Eye (tissue), 1 donor: ENCODE measurements around the gene LLGL2.
A peak's percentile ranks its signal among the peaks of the same experiment; 100 is the strongest.

Source experiments
- DNase-seq: peaks from one replicate; pipeline ENCODE4 v3.0.0-alpha.2; 2015

Gene LLGL2

DNA sequence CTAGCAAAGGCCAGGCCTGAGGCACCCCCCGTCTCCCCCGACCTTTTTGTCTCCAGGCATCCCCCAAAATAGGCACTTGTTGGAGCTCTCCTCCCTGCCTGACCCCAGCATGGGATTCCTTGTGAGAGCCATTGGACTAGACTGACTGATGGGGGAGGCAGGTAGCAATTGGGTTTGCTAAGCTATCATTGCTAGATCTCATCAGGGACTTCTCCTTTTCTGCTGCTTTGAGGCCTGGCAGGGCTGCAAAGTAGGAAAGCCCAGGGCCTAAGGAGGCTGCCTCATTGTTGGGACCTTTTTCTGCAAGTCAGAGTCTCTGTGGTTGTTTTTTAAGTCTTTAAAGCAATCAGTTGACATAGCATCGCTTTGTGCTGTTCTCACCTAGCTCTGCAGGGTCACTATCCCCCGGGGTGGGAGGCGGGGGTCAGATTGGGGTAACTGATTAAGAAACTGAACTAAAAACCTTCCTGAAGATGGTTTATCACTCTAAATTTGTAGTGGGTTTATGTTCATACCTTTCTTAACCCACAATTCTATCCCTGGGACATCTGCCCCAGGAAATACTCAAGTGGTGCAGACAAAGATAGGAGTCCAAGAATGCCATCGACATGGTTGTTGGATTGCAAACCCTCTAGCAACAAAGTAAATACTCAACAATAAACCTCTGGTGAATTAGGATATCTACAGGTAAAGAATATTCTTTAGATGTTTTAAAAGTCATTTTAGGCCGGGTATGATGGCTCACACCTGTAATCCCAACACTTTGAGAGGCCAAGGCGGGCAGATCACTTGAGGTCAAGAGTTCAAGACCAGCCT, 28.0 kb downstream of the LLGL2 start:
- DNase-seq = no peak

DNA sequence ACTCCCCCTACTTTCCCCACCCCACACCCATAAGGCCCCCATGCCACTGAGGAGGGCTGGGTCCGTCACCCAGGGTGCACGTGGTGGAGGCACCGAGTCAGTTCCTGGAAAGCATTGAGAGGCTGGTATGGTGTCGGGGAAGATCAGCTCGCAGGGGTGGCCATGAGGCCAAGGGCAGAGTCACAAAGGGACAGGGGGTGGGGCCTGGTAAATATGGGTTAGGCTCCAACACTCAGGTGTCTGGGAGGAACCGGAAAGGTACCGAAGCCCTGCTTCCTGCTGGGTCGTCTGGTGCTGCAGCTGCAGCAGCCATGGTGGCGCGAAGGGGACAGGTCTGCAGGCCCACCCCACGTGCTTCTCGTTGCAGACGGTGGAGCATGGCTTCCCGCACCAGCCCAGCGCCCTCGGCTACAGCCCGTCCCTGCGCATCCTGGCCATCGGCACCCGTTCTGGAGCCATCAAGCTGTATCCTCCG, 30.2 kb downstream of the LLGL2 start:
- DNase-seq = no peak

DNA sequence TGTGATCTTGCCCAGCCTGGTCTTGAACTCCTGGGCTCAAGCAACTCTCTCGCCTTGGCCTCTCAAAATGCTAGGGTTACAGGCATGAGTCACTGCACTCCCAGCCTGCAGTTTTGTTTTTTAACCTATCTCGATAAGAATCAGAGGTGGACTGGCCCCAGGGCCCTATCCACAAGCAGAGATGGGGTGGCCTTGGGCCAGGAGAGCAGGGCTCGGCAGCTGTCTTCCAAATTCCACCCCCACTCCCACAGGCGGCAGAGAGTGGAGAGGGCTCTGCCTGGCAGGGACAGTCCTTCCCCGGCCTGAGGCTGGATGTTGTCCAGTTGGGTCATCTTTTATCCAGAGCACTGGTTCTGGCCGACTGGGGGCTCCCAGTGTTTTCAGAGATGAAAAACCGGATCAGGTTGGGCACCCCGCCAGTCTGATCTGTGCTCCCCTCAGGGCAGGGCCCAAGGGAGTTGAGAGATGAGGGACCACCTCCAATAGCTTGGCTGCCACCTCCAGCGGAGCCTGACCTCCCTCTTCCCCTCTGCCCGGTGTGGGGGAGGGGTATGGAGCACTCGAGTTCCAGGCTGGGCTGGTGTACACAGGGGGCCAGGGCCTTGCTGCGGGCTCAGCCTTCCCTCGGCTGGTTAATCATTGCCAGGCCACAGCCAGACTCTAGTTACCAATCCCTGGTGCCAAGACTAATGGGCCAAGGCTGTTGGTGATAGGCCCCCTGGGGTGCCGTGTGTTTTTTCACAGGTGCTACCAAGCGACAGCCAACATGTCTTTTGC, 31.8 kb downstream of the LLGL2 start:
- DNase-seq = peak; percentile 20

DNA sequence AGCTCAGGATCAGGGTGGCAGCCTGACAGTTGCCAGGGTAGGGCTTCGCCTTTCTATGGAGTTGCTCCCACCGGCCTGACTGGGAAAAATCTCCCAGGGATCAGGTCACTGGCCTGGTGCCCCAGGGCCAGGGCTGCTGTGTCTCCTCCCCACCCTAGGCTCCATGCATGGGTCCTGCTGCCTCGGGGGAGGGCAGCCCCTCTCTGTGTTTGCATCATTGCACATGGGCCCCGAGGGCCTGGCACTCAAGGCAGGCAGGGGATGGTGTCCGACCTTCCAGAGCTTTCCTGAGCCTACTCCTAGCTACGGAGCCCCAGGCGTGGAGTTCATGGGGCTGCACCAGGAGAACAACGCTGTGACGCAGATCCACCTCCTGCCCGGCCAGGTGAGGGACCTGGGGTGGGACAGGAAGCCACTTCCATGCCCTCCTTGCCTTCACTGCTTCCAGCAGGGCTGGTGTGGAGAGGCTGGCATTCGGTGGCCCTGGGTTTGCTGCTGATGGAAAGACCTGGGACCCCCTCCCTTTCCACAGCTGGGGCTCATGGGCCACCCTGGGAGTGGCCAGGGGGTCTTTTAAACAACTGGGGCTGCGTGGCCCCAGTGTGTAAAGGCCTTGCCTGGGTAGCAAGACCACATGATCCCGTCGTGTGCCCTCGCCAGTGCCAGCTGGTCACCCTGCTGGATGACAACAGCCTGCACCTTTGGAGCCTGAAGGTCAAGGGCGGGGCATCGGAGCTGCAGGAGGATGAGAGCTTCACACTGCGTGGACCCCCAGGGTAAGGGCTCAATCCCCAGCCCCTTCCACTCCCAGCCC, 32.6 kb downstream of the LLGL2 start:
- no peak for DNase-seq

DNA sequence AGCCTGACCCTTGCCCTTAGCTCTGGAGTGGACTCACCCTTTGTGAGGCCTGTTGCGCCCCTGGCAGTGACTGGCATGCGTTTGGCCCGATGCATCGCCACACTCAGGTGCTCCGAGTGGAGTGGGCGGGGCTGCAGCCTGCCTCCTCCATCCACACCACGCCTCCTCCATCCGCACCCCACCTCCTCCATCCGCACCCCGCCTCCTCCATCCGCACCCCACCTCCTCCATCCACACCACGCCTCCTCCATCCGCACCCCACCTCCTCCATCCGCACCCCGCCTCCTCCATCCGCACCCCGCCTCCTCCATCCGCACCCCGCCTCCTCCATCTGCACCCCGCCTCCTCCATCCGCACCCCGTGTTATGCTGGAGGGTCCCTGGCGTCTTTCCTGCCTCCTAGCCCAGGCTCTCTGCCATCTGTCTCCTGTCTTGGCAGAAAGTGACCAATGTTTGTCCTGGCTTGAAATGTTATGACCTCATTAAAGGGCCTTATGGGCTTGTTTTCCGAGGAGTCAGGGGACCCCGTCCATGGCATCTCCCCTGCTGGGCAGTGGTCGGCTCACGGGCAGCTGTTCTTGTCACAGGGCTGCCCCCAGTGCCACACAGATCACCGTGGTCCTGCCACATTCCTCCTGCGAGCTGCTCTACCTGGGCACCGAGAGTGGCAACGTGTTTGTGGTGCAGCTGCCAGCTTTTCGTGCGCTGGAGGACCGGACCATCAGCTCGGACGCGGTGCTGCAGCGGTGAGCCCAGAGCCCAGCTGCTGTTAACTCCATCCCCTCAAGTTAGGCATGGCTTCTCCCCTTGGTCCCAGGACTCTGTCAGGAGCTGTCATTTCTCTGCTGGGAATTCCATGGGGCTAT, 33.4 kb downstream of the LLGL2 start:
- DNase-seq = no peak

DNA sequence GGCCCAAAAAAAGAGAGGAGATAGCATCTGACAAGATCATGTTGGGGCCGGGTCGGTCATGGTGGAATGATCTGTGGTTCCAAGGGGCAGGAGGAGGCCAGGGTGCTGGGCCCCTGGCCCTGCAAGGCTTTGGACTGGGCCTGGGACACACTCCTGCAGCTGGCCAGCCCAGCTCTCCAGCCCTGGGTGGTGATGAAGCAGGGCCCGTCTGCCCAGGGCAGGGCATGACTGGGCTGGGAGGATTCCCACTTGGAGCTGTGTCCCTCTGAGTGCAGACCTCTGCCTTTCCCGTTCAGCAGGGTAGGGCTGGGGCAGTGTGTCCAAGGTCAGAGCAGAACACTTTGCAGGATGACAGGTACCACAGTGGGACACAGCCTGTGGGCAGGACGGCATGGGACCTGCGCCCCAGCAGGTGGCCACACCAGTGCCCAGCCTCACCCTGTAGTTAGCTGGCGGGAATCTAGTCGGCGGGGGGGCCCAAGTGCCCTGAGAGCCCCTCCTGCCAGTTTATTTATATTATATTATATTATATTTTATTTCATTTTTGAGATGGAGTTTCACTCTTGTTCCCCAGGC, 34.5 kb downstream of the LLGL2 start:
- no peak for DNase-seq

GRCh38 chr17:75561927-75562603, 36.6 kb downstream of the LLGL2 start:
- no peak for DNase-seq

DNA sequence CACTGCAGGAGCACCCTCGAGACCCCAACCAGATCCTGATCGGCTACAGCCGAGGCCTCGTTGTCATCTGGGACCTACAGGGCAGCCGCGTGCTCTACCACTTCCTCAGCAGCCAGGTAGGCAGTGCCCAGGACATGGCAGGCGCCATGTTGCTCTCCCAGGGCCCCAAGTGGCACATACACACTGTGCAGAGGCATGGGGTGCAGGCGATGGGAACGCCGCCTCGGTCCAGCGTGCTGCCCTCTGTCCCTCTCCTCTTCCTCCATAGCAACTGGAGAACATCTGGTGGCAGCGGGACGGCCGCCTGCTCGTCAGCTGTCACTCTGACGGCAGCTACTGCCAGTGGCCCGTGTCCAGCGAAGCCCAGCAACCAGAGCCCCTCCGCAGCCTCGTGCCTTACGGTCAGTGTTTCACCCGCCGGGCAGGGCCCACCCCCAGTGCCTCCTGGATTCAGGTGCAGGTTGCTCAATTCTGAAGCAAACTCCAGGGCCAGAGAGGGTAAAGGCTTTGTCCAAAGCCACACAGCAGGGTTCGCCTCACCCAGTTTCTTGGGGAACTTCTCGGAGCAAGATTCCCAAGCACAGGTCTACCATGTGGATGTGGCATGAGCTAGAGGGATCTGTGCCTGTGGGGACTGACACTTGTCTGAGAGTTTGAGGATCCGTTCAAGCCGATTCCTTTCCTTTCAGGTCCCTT, 37.7 kb downstream of the LLGL2 start:
- DNase-seq = no peak

- no peak for DNase-seq
These were observed 38.7 kb downstream of the LLGL2 start for GRCh38 chr17:75564195-75564594.

- no peak for DNase-seq
These were observed 39.6 kb downstream of the LLGL2 start for GRCh38 chr17:75565066-75565465.

DNA sequence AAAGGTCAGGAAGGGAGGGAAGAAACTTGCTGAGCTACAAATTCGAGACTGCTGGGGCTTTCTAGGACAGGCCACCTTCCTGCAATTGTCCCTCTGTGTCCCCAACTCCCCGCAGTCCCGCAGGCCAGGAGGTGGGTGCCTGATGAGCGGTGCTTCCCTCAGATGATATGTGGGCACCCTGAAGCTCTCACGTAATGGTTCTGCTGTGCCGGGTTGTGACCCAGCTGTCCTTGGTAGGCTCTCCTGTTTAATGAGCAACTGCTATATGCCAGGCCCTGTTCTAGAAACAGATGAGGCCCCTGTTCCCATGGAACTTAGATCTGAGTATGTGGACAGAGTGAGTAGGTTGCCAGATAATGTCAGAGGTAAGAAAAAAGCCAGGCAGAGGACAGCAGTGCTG, 40.1 kb downstream of the LLGL2 start:
- no peak for DNase-seq

DNA sequence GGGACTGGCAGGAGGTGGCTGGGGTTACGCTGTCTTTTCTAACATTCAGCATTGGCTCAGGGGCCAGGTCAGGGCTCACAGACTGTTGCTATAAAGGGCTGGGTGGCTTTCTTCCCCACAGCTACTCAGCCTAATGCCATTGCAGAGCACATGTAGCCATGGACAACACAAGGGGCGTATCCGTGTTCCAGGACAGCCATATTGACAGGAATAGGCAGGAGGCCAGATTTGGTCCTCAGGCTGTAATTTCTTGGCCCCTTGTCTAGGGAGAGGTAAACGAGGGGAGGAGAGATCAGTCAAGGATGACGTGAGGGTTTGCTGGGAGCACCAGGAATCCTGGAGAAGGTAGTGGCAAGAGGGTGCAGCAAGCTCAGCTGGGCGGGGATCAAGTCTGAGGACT, 40.9 kb downstream of the LLGL2 start:
- no peak for DNase-seq

- no peak for DNase-seq
These were observed 41.3 kb downstream of the LLGL2 start for GRCh38 chr17:75566834-75567233.

GRCh38 chr17:75568412-75569255, 43.1 kb downstream of the LLGL2 start:
- no peak for DNase-seq

- DNase-seq = no peak
These were observed 44.7 kb downstream of the LLGL2 start for GRCh38 chr17:75570034-75570676.

DNA sequence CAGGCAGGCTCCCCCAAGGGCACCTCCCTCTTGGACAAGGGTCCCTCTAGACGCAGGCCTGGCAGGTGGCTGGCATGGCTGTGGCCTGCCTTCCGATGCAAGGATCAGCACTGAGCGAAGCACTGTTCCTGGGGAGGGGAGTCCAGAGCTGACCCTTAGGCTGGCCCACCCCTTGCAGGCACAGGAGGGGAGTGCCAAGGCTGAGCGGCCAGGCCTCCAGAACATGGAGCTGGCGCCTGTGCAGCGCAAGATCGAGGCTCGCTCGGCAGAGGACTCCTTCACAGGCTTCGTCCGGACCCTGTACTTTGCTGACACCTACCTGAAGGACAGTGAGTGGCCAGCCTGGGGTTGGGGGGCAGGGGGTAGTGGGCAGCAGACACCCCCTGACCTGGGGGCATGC, 45.3 kb downstream of the LLGL2 start:
- DNase-seq = no peak

GRCh38 chr17:75571197-75571884, 45.8 kb downstream of the LLGL2 start:
- peak; percentile 43 for DNase-seq

- DNase-seq = no peak
These were observed 46.4 kb downstream of the LLGL2 start for GRCh38 chr17:75571885-75572215.
